ENCODE data around the gene TLCD3A.
"Not testable (repeated sequence)": the region's sequence is repeated elsewhere in the genome, so short reads cannot be mapped to it uniquely, and the experiment has no call there.

TLCD3A gene

DNA sequence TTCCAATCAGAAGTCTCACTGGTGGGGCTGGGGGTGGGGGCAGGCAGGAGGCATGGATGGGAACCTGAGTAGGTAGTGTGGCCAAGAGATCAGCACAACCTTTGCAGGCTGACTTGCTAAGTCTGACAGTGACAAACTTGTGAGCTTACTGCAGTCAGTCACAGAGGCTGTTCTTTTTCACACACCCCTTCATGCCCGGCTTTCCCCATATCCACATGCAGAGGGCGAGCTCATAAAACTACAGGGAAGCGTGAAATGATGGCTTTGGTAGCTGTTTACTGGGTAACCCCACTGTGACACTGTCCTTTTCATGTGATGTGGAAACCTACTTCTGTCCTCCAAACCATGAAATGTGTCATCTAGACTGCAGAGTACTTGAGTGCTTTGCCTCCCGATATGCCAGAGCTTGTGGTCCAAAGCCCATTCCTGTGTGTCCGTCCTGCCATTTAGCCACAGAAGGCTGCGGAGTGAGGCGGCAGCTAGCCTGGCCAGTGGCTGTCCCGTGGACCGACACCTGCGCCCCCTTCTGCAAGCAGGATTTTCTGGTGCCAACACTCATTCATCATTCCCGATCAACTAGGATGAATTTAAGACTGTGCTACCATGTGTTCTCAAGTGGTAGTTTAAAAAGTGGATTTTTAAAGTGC lies 9.9 kb downstream of the TLCD3A start:
- no peak overlapping the region for H3K4me3 ChIP-seq (ENCODE audit: low read length)
- no peak for DNase-seq (ENCODE audit: low read depth)
- TF ChIP-seq, protein P1, sequence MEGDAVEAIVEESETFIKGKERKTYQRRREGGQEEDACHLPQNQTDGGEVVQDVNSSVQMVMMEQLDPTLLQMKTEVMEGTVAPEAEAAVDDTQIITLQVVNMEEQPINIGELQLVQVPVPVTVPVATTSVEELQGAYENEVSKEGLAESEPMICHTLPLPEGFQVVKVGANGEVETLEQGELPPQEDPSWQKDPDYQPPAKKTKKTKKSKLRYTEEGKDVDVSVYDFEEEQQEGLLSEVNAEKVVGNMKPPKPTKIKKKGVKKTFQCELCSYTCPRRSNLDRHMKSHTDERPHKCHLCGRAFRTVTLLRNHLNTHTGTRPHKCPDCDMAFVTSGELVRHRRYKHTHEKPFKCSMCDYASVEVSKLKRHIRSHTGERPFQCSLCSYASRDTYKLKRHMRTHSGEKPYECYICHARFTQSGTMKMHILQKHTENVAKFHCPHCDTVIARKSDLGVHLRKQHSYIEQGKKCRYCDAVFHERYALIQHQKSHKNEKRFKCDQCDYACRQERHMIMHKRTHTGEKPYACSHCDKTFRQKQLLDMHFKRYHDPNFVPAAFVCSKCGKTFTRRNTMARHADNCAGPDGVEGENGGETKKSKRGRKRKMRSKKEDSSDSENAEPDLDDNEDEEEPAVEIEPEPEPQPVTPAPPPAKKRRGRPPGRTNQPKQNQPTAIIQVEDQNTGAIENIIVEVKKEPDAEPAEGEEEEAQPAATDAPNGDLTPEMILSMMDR (conservative IDR thresholded peaks at IDR 0.05; ENCODE audit: low read length) = no peak

GRCh38 chr17:743139-743538 lies 10.7 kb downstream of the TLCD3A start:
- TF ChIP-seq, protein P1 (conservative IDR thresholded peaks at IDR 0.05; ENCODE audit: low read length) = no peak
- no peak overlapping the region for H3K4me3 ChIP-seq (ENCODE audit: low read length)

DNA sequence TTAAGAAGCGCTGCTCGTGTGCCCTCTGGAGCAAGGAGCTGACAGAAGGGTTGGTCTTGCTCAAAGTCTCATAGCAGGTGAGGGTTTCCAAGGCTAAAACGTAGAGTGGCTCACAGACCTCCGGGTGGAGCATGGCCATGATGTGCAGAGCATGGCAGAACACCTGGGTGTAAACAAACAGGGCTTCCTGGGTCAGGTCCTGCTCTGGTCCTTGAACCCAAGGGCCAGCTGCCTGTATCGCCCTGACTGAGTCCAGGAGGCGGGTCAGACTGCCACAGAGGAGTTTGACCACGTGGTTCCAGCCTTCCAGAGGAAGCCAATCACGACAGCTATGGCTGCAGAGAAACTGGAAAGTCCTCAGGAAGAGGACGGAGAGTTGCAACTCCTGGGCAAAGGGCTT lies 12.5 kb downstream of the TLCD3A start:
- H3K4me3 ChIP-seq (ENCODE audit: low read length) = no peak overlapping the region
- DNase-seq (ENCODE audit: low read depth) = no peak
- TF ChIP-seq, protein P1 (conservative IDR thresholded peaks at IDR 0.05; ENCODE audit: low read length) = no peak

More at GRCh38 chr17:743139-743538, 10.7 kb downstream of the TLCD3A start:
- DNase-seq (ENCODE audit: low read depth) = no peak

DNA sequence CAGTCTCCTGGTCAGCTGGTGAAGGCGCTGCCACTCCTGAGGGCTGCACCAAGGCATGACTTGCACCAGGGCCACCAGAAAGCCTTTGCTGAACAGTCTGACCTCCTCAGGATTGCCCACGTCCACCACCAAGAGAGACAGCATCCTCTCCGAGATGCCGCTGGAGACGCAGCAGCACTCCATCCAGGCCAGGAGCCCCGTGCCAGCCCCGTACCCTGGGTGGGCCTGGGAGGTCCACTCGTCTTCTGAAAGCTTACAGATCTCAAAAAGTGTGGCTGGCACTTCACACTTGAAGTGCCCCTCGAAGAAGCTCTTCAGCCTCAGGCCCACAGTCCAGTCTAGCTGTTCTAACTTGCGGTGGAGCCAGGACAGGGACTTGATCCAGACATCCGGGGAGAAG lies 13.0 kb downstream of the TLCD3A start:
- DNase-seq (ENCODE audit: low read depth) = no peak
- no peak overlapping the region for H3K4me3 ChIP-seq (ENCODE audit: low read length)
- TF ChIP-seq, protein P1 (conservative IDR thresholded peaks at IDR 0.05; ENCODE audit: low read length) = no peak

- H3K4me3 ChIP-seq (ENCODE audit: low read length) = no peak overlapping the region
- TF ChIP-seq, protein P1 (conservative IDR thresholded peaks at IDR 0.05; ENCODE audit: low read length) = no peak
Observed at GRCh38 chr17:746181-746580, 13.8 kb downstream of the TLCD3A start.

DNA sequence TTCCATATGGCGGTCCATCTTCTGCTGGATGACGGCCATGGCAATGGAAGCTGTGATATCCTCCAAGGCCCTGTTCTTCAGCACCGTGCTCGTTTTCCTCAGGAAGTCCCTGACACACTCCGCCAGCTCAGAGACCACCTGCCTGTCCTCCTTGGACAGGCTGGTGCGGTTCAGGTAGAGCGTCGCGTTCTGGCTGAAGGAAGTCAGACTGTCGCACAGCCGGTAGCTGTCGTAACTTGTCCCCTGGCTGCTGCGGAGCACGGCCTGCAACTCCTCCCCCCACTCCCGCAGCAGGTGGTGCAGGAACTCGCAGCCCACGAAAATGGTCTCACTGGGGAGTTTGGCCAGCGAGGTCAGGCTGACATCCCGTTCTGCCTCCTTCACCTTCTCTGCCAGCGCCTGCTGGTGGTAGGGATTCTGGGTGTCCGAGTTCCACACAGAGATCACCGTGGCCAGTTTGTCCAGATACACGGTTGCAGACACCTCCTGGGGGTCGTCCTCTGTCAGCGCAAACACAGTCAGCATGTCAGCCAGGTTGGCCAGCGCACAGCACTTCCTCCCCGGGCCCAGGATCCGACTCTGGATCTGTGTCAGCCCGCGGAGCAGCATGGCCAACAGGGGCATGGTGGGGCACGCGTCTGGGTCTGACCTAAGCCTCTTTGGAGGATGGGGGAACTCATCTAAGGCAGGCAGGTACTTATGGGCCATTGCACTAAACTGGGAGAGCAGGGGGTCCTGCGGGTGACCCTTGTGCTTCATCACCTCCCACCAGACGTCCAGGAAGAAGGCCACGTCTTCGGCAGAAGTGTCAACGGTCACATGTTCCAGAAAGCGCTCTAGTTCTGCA lies 14.6 kb downstream of the TLCD3A start:
- no peak for DNase-seq (ENCODE audit: low read depth)
- no peak overlapping the region for H3K4me3 ChIP-seq (ENCODE audit: low read length)
- TF ChIP-seq, protein P1 (conservative IDR thresholded peaks at IDR 0.05; ENCODE audit: low read length) = no peak

More at GRCh38 chr17:746181-746580, 13.8 kb downstream of the TLCD3A start:
- no peak for DNase-seq (ENCODE audit: low read depth)

DNA sequence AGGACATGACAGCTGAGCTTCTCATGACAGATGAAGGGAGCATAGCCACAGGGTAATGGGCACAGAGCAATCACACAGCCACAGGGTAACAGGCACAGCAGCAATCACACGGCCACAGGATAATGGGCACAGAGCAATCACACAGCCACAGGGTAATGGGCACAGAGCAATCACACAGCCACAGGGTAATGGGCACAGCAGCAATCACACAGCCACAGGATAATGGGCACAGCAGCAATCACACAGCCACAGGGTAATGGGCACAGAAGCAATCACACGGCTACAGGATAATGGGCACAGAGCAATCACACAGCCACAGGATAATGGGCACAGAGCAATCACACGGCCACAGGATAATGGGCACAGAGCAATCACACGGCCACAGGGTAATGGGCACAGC lies 16.2 kb downstream of the TLCD3A start:
- DNase-seq (ENCODE audit: low read depth); H3K4me3 ChIP-seq (ENCODE audit: low read length): not testable (repeated sequence)

DNA sequence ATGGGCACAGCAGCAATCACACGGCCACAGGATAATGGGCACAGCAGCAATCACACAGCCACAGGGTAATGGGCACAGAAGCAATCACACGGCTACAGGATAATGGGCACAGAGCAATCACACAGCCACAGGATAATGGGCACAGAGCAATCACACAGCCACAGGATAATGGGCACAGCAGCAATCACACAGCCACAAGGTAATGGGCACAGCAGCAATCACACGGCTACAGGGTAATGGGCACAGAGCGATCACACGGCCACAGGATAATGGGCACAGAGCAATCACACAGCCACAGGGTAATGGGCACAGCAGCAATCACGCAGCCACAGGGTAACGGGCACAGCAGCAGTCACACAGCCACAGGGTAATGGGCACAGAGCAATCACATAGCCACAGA lies 17.0 kb downstream of the TLCD3A start:
- DNase-seq (ENCODE audit: low read depth); H3K4me3 ChIP-seq (ENCODE audit: low read length): not testable (repeated sequence)

Measured in AG10803 (cell line).